IMR-90 (cell line): ENCODE results near the gene ATP2B1. TPM values are rescaled to one million over a fixed set of nuclear protein-coding genes. Genes with fewer than 3 reads are reported as not detected.

Source experiments
- ATAC-seq: fragments of 200-7000 bp; cut with Tn5 transposase; 2 replicates; pipeline ENCODE4 v1.9.1; 2020; ENCODE audit warnings: low read depth, mild to moderate bottlenecking, moderate library complexity
- BruUV-seq: library from RNA; stranded (reverse); fragments of 400-500 nt; replicated peaks from 2 replicates; lab custom pipeline; 2021; lab: Mats Ljungman, UMichigan
- CTCF ChIA-PET: fragments of 300-600 bp; formaldehyde crosslinking; extraction: SDS; loops from one replicate; lab custom pipeline; 2021; ENCODE audit warnings: antibody characterized with exemption; lab: Yijun Ruan, JAX
- POLR2A ChIA-PET: fragments of 300-600 bp; sonication (Branson Sonifier 250); formaldehyde crosslinking; loops from one replicate; lab custom pipeline; 2022; ENCODE audit warnings: antibody characterized with exemption; ENCODE audit not compliant: unreplicated experiment; lab: Charles Lee
- DNase-seq: peaks from one replicate; pipeline ENCODE4 v3.0.0; 2013
- H2AFZ ChIP-seq: replicated peaks from 2 replicates; pipeline ENCODE3; 2013; ENCODE audit warnings: low read length, mild to moderate bottlenecking; ENCODE audit not compliant: poor library complexity
- H2AK5ac ChIP-seq: 2 replicates; pipeline ENCODE4 v1.6.1; 2013; ENCODE audit warnings: low read depth, low read length, inconsistent platforms
- H2AK9ac ChIP-seq: replicated peaks from 2 replicates; pipeline ENCODE3; 2013; ENCODE audit warnings: mild to moderate bottlenecking, low read depth, low read length, moderate library complexity; ENCODE audit not compliant: poor library complexity
- H2BK120ac ChIP-seq: 2 replicates; pipeline ENCODE4 v1.6.1; 2013; ENCODE audit warnings: low read depth, low read length, inconsistent platforms
- H2BK15ac ChIP-seq: 3 replicates; pipeline ENCODE4 v1.6.1; 2013; ENCODE audit warnings: low read depth, low read length, inconsistent platforms
- H2BK20ac ChIP-seq: 2 replicates; pipeline ENCODE4 v1.6.1; 2013; ENCODE audit warnings: low read depth, mild to moderate bottlenecking, inconsistent platforms, low read length, moderate library complexity
- H2BK5ac ChIP-seq: 2 replicates; pipeline ENCODE4 v1.6.1; 2013; ENCODE audit warnings: mild to moderate bottlenecking, low read depth, low read length, inconsistent platforms; ENCODE audit not compliant: poor library complexity, severe bottlenecking
- H3K14ac ChIP-seq: replicated peaks from 2 replicates; pipeline ENCODE4 v1.6.1; 2013; ENCODE audit warnings: low read depth, low read length, inconsistent platforms
- H3K18ac ChIP-seq: 2 replicates; pipeline ENCODE4 v1.6.1; 2013; ENCODE audit warnings: low read depth, low read length, control low read depth
- H3K23ac ChIP-seq: 2 replicates; pipeline ENCODE4 v1.6.1; 2013; ENCODE audit warnings: low read depth, low read length, inconsistent platforms
- H3K27ac ChIP-seq: 2 replicates; pipeline ENCODE4 v1.5.1; 2013; ENCODE audit warnings: mild to moderate bottlenecking, control low read depth, low read length; ENCODE audit not compliant: insufficient read depth
- H3K27me3 ChIP-seq: 2 replicates; pipeline ENCODE4 v1.6.1; 2013; ENCODE audit warnings: low read length; ENCODE audit not compliant: control insufficient read depth, insufficient read depth
- H3K36me3 ChIP-seq: 2 replicates; pipeline ENCODE4 v1.6.1; 2013; ENCODE audit warnings: low read length, mixed read lengths; ENCODE audit not compliant: control insufficient read depth, insufficient read depth
- H3K4ac ChIP-seq: 2 replicates; pipeline ENCODE4 v1.6.1; 2013; ENCODE audit warnings: low read depth, low read length, inconsistent platforms
- H3K4me1 ChIP-seq: 2 replicates; pipeline ENCODE4 v1.6.1; 2013; ENCODE audit warnings: low read length, mixed read lengths; ENCODE audit not compliant: control insufficient read depth, insufficient read depth
- H3K4me2 ChIP-seq: 2 replicates; pipeline ENCODE4 v1.6.1; 2013; ENCODE audit warnings: low read depth, mild to moderate bottlenecking, control low read depth, low read length, moderate library complexity
- H3K4me3 ChIP-seq: 2 replicates; pipeline ENCODE4 v1.5.1; 2013; ENCODE audit warnings: low read depth, mild to moderate bottlenecking, control low read depth, low read length, moderate library complexity; ENCODE audit not compliant: insufficient read depth
- H3K56ac ChIP-seq: 2 replicates; pipeline ENCODE4 v1.6.1; 2013; ENCODE audit warnings: low read length, inconsistent platforms; ENCODE audit not compliant: insufficient read depth; ENCODE audit errors: extremely low read depth
- H3K79me1 ChIP-seq, 2 experiments: 2 replicates each; pipeline ENCODE4 v1.6.1; 2013; ENCODE audit warnings: low read length in 2 of 2, inconsistent platforms in 1 of 2, low read depth in 1 of 2
- H3K9ac ChIP-seq: 2 replicates; pipeline ENCODE4 v1.6.1; 2013; ENCODE audit warnings: low read depth, low read length, control low read depth
- H3K9me1 ChIP-seq: 2 replicates; pipeline ENCODE4 v1.6.1; 2013; ENCODE audit warnings: low read length, inconsistent platforms; ENCODE audit not compliant: insufficient read depth
- H3K9me3 ChIP-seq: 2 replicates; pipeline ENCODE4 v1.6.1; 2013; ENCODE audit warnings: low read length; ENCODE audit not compliant: control insufficient read depth, insufficient read depth
- H4K20me1 ChIP-seq: 2 replicates; pipeline ENCODE4 v1.6.1; 2013; ENCODE audit warnings: low read length, inconsistent platforms; ENCODE audit not compliant: insufficient read depth
- H4K5ac ChIP-seq: 2 replicates; pipeline ENCODE4 v1.6.1; 2013; ENCODE audit warnings: mild to moderate bottlenecking, low read depth, low read length, control low read depth
- H4K8ac ChIP-seq, 2 experiments: 2 replicates each; pipeline ENCODE4 v1.6.1; 2013; ENCODE audit warnings: low read depth in 2 of 2, low read length in 2 of 2, control low read depth in 1 of 2, inconsistent platforms in 1 of 2
- H4K91ac ChIP-seq: 2 replicates; pipeline ENCODE4 v1.6.1; 2013; ENCODE audit warnings: low read depth, low read length, inconsistent platforms; ENCODE audit not compliant: insufficient read depth
- BHLHE40 ChIP-seq: fragments of 150-350 bp; IDR thresholded peaks from 2 replicates; pipeline ENCODE4 v1.6.1; 2016; ENCODE audit warnings: mild to moderate bottlenecking, low read depth, low read length
- CEBPB ChIP-seq: IDR thresholded peaks from 2 replicates; pipeline ENCODE4 v1.6.1; 2012; ENCODE audit warnings: low read depth, low read length, improper control_type of control experiment
- CHD1 ChIP-seq: IDR thresholded peaks from 2 replicates; pipeline ENCODE4 v1.6.1; 2012; ENCODE audit warnings: low read depth, low read length, improper control_type of control experiment
- CTCF ChIP-seq: conservative IDR thresholded peaks from 2 replicates; pipeline ENCODE4 v1.5.1; 2012; ENCODE audit warnings: mild to moderate bottlenecking, low read depth, low read length, improper control_type of control experiment
- ELK1 ChIP-seq: fragments of 150-350 bp; IDR thresholded peaks from 2 replicates; pipeline ENCODE4 v1.6.1; 2016; ENCODE audit warnings: low read depth, mild to moderate bottlenecking, low read length, moderate library complexity, borderline replicate concordance
- MAFK ChIP-seq: IDR thresholded peaks from 2 replicates; pipeline ENCODE4 v1.6.1; 2012; ENCODE audit warnings: low read depth, low read length, improper control_type of control experiment
- NFE2L2 ChIP-seq: fragments of 150-350 bp; IDR thresholded peaks from 2 replicates; pipeline ENCODE4 v1.6.1; 2016; ENCODE audit warnings: low read depth, mild to moderate bottlenecking, low read length
- POLR2A ChIP-seq: IDR thresholded peaks from 2 replicates; pipeline ENCODE4 v1.6.1; 2012; ENCODE audit warnings: mild to moderate bottlenecking, low read depth, low read length
- RAD21 ChIP-seq: IDR thresholded peaks from 2 replicates; pipeline ENCODE4 v1.6.1; 2012; ENCODE audit warnings: low read length, improper control_type of control experiment
- RFX5 ChIP-seq: IDR thresholded peaks from 2 replicates; pipeline ENCODE4 v1.8.0; 2012; ENCODE audit warnings: low read depth, mild to moderate bottlenecking, low read length, moderate library complexity
- SMC3 ChIP-seq: fragments of 150-350 bp; IDR thresholded peaks from 2 replicates; pipeline ENCODE4 v1.6.1; 2016; ENCODE audit warnings: low read depth, mild to moderate bottlenecking, antibody characterized with exemption, low read length, moderate library complexity
- WGBS, 2 experiments: methylation state at CpG; one replicate each; pipeline versions ENCODE4 v1.1.5 to v1.1.7; 2013; ENCODE audit warnings: missing lambda C conversion rate in 2 of 2; ENCODE audit not compliant: insufficient read length in 1 of 2; ENCODE audit errors: extremely low coverage in 2 of 2; 5-methylcytosine and 5-hydroxymethylcytosine counted together
- dilution Hi-C: fragments of 300-500 bp; cut with HindIII; formaldehyde crosslinking; loops from one replicate; pipeline ENCODE4 v1.14.3; 2018; ENCODE audit warnings: low sequenced_read_pairs; ENCODE audit not compliant: unreplicated experiment
- in situ Hi-C: fragments of 300-500 bp; cut with MboI; formaldehyde crosslinking; loops from 3 replicates; pipeline ENCODE4 v1.14.3; 2019; ENCODE audit warnings: low sequenced_read_pairs, inconsistent platforms, mixed read lengths
- intact Hi-C: fragments of 100-400 bp; cut with micrococcal nuclease; formaldehyde crosslinking; loops from 2 replicates; pipeline ENCODE4 v1.10.0; 2022
- polyA plus RNA-seq, 3 experiments: library from polyadenylated mRNA; depleted of rRNA; stranded (reverse); fragments of >200 nt; gene quantifications; 2 replicates each; pipeline ENCODE4 v1.2.3, GENCODE V29; 2012; ENCODE audit warnings: low replicate concordance in 1 of 3
- total RNA-seq: library from RNA; depleted of rRNA; stranded (reverse); fragments of >200 nt; gene quantifications from 2 replicates; pipeline ENCODE4 v1.2.3, GENCODE V29; 2012

Gene ATP2B1
- total and polyA plus RNA-seq, 2 of the 4 experiments (the other 2 are of a cell fraction), result 9.9 to 32.6 TPM

DNA sequence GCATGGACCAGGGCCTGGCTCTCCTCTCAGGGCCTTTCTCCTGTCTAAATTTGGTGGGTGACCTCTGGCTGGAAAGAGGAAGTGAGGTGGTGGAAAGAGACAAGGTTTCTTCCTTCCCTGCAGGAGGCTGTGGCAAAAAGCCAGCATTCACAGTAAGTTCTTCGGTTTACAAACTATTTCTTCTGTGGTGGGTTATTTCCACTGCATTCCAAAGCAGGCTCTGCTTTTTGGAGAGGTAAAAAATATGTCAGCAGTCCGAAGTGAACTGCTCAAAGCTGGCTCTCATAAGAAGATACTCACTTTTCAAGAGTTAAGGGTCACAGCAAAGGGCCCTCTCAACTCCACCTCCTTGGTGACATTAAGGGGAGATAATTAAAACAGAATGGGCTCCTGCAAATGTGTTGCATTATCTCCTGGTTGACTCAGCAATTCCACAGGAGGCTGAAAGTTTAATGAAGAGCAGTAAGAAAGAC, 133.9 kb downstream of the ATP2B1 start:
- H4K91ac ChIP-seq, result peak overlapping the region; percentile 19; the same call in 1 of the 2 replicates
- no TSS peak for BruUV-seq
- in situ Hi-C loops (no loop called here), intact Hi-C loops (no loop called here), dilution Hi-C loops (no loop called here)
- TF ChIP-seq RAD21, result no peak
- no peak for TF ChIP-seq NFE2L2
- TF ChIP-seq CTCF, result no peak
- TF ChIP-seq CHD1, result no peak
- TF ChIP-seq ELK1, result no peak
- TF ChIP-seq MAFK, result no peak
- TF ChIP-seq RFX5, result no peak
- TF ChIP-seq POLR2A, result no peak
- TF ChIP-seq SMC3, result no peak
- TF ChIP-seq BHLHE40, result no peak
- TF ChIP-seq CEBPB, result no peak
- no peaks in the 10 kb centered on the region for H3K27me3 ChIP-seq
- peak; percentile 24; the same call in 1 of the 2 replicates for ATAC-seq
- WGBS, 2 experiments, result no CpG with 5 or more reads among the region's 2 CpGs
- no peaks in the 10 kb centered on the region for H3K9me1 ChIP-seq
- H2AK5ac ChIP-seq, result no peak overlapping the region
- no peaks in the 10 kb centered on the region for H3K79me1 ChIP-seq
- H4K8ac ChIP-seq, result peak overlapping the region in 1 of 2 experiments; percentile 20; a peak in 1 of 4 replicates
- H3K4me2 ChIP-seq, result peak overlapping the region; percentile 82
- H2AFZ ChIP-seq, result peak overlapping the region; percentile 53
- peak; percentile 75 for DNase-seq
- peak overlapping the region; percentile 61 for H3K18ac ChIP-seq
- peak overlapping the region; percentile 73; the same call in 1 of the 2 replicates for H2BK20ac ChIP-seq
- ChIA-PET POLR2A (no interaction called here), CTCF (no interaction called here)
- H3K56ac ChIP-seq, result no peak overlapping the region
- no peaks in the 10 kb centered on the region for H3K9me3 ChIP-seq
- H3K23ac ChIP-seq, result peak overlapping the region; percentile 18; the same call in 1 of the 2 replicates
- H2BK120ac ChIP-seq, result peak overlapping the region; percentile 67
- H3K36me3 ChIP-seq, result no peaks in the 10 kb centered on the region
- H3K4me1 ChIP-seq, result peaks cover 11% of the 10 kb centered on the region
- no peaks in the 10 kb centered on the region for H4K20me1 ChIP-seq
- no peak overlapping the region; the same call in 2 of the 3 replicates for H2BK15ac ChIP-seq
- peak overlapping the region; percentile 8; the same call in 1 of the 2 replicates for H3K14ac ChIP-seq
- H2AK9ac ChIP-seq, result no peak overlapping the region
- H3K4ac ChIP-seq, result peak overlapping the region; percentile 3; the same call in 1 of the 2 replicates
- H2BK5ac ChIP-seq, result no peak overlapping the region
- H4K5ac ChIP-seq, result peak overlapping the region; percentile 15; the same call in 1 of the 2 replicates
- peak overlapping the region; percentile 30; the same call in 1 of the 2 replicates for H3K27ac ChIP-seq
- H3K9ac ChIP-seq, result no peak overlapping the region
- no peak overlapping the region for H3K4me3 ChIP-seq
